SH-SY5Y (cell line): ENCODE measurements around the gene WNK1.

Experiments
- GATA2 ChIP-seq: IDR thresholded peaks from 2 replicates; pipeline ENCODE4 v1.6.1; 2011; ENCODE audit warnings: mild to moderate bottlenecking, low read depth, low read length
- GATA3 ChIP-seq: IDR thresholded peaks from 2 replicates; pipeline ENCODE4 v1.6.1; 2011; ENCODE audit warnings: low read depth, mild to moderate bottlenecking, low read length, moderate library complexity

DNA sequence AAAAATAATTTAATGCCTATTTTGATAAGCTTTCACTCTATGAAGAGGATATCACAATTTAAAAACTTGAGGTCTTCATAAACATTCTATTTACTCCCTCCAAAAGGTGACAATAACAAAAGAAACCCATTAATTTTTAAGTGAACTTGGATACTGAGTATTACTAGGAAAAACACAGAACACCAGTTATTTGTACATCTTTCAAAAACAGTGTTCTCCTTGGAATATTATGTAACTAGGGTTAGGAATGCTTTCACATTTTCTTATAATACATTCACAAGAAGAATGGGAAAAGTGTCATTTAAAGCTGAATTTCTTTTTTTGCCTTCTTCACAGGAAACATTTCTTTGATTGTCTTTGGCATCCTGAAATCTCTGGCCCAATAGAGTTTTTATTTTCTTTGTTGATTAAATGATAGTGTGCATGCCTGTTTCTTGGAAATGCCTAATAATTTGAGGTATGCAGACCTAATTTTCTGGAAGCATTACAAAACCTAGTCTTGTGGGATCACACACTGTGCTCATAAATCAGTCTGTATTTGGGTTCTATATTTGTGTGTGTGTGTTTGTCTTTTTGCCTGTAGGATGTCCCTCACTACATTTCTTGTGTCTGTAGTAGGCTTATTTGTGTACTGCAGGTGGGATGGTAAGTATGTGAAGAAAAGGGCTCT lies 76.5 kb downstream of the WNK1 start:
- TF ChIP-seq GATA2 = no peak
- no peak for TF ChIP-seq GATA3
